Hematopoietic multipotent progenitor cell treated with erythropoietin and hydrocortisone succinate and interleukin-3 and kit ligand, for 17 days (in vitro differentiated cells): Measurements from ENCODE around the gene CDC14A.

ENCODE experiments used
- DNase-seq: peaks from one replicate; pipeline ENCODE4 v3.0.0-alpha.2; 2015; ENCODE audit warnings: low spot score

The CDC14A gene

GRCh38 chr1:100538913-100539835 lies 186.9 kb downstream of the CDC14A start:
- DNase-seq: no peak

GRCh38 chr1:100539836-100540536 lies 187.7 kb downstream of the CDC14A start:
- no peak for DNase-seq

GRCh38 chr1:100542285-100542684 lies 190.0 kb downstream of the CDC14A start:
- DNase-seq: no peak

- no peak for DNase-seq
Observed at GRCh38 chr1:100543640-100544039, 191.3 kb downstream of the CDC14A start.

- DNase-seq: no peak
Observed at GRCh38 chr1:100544791-100545190, 192.5 kb downstream of the CDC14A start.

- no peak for DNase-seq
Observed at GRCh38 chr1:100545855-100546254, 193.5 kb downstream of the CDC14A start.

GRCh38 chr1:100552031-100552430 lies 199.7 kb downstream of the CDC14A start:
- no peak for DNase-seq

GRCh38 chr1:100552922-100553321 lies 200.6 kb downstream of the CDC14A start:
- DNase-seq: no peak

GRCh38 chr1:100556181-100556580 lies 203.9 kb downstream of the CDC14A start:
- DNase-seq: no peak

GRCh38 chr1:100556925-100557605 lies 204.8 kb downstream of the CDC14A start:
- no peak for DNase-seq

- no peak for DNase-seq
Observed at GRCh38 chr1:100557606-100557953, 205.3 kb downstream of the CDC14A start.

GRCh38 chr1:100565533-100565932 lies 213.2 kb downstream of the CDC14A start:
- DNase-seq: no peak

GRCh38 chr1:100565937-100566699 lies 213.8 kb downstream of the CDC14A start:
- DNase-seq: no peak

GRCh38 chr1:100567062-100567461 lies 214.8 kb downstream of the CDC14A start:
- no peak for DNase-seq
